GM12891 (cell line): ENCODE results near the gene ATP1B1.

Experiments used
- PAX5 ChIP-seq: IDR thresholded peaks from 2 replicates; pipeline ENCODE4 v1.6.1; 2011; ENCODE audit warnings: low read length, moderate library complexity, mild to moderate bottlenecking; ENCODE audit not compliant: insufficient read depth, severe bottlenecking
- POLR2A ChIP-seq: IDR thresholded peaks from 2 replicates; pipeline ENCODE4 v1.6.1; 2011; ENCODE audit warnings: low read depth, low read length, control low read depth
- POLR2AphosphoS5 ChIP-seq: IDR thresholded peaks from 2 replicates; pipeline ENCODE4 v1.6.1; 2011; ENCODE audit warnings: low read depth, low read length, control low read depth
- POU2F2 ChIP-seq: IDR thresholded peaks from 2 replicates; pipeline ENCODE4 v1.6.1; 2011; ENCODE audit warnings: low read depth, mild to moderate bottlenecking, control low read depth, low read length, moderate library complexity
- SPI1 ChIP-seq: IDR thresholded peaks from 2 replicates; pipeline ENCODE4 v1.6.1; 2011; ENCODE audit warnings: low read depth, low read length, control low read depth
- TAF1 ChIP-seq: IDR thresholded peaks from 2 replicates; pipeline ENCODE4 v1.6.1; 2011; ENCODE audit warnings: low read depth, low read length, control low read depth

GRCh38 chr1:169141356-169141755, 34.9 kb downstream of the ATP1B1 start:
- TF ChIP-seq POLR2AphosphoS5 (no peak), POLR2A (no peak), SPI1 (no peak), PAX5 (no peak), TAF1 (no peak), POU2F2 (no peak)
